ENCODE data around the gene STAP2.

DNA sequence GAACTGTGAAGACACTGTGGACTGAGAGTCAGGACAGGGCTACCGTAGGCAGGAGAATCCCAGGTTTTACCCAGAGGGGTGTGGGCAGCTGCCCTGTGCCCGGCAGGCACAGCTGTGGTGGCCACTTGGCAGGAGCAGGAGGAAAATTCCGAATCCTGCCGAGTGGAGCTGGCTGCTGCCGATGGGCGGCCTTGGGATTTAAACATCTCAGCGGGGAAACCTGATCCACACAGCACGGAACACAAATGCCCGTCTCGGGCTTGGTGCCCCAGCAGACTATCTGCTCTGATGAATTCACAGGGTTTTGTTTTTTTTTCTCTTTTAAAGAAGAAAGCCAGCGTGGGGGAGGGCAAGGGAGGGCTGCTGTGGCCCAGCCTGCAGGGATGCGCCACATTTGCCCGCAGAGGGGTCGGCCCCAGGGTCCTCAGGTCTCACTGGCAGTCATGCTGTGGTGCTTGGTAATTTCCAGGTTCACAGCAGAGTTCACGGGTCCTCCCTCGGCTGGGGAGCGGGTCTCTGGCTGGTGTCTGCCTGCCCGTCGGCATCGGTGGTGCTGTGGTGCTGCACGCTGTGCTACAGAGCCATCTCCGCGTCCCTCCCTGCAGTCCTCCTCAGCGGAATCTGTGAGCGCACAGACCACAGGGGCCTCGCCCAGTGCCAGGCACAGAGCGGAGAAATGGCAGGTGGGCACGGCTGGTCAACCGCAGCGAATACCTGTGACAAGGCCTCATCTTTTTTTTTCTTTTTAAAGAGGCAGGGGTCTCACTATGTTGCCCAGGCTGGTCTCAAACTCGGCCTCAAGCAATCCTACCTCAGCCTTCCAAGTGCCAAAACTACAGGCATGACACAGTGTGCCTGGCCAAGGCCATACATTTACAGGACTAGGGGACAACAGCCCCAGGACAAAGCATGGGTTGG is 32.9 kb upstream of the STAP2 start:
- TF ChIP-seq, protein P1, sequence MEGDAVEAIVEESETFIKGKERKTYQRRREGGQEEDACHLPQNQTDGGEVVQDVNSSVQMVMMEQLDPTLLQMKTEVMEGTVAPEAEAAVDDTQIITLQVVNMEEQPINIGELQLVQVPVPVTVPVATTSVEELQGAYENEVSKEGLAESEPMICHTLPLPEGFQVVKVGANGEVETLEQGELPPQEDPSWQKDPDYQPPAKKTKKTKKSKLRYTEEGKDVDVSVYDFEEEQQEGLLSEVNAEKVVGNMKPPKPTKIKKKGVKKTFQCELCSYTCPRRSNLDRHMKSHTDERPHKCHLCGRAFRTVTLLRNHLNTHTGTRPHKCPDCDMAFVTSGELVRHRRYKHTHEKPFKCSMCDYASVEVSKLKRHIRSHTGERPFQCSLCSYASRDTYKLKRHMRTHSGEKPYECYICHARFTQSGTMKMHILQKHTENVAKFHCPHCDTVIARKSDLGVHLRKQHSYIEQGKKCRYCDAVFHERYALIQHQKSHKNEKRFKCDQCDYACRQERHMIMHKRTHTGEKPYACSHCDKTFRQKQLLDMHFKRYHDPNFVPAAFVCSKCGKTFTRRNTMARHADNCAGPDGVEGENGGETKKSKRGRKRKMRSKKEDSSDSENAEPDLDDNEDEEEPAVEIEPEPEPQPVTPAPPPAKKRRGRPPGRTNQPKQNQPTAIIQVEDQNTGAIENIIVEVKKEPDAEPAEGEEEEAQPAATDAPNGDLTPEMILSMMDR (conservative IDR thresholded peaks at IDR 0.05 in 1 of 2, IDR thresholded peaks at IDR 0.05 in 1 of 2; ENCODE audit: extremely low read depth in 1 of 2, insufficient read depth in 1 of 2, low read depth in 1 of 2, low read length in 2 of 2): no peak
- no peak for TF ChIP-seq EZH2 (IDR thresholded peaks at IDR 0.05; ENCODE audit: borderline replicate concordance, low read length)
